K562 (cell line): ENCODE data around the gene DLAT. TPM values are rescaled to one million over a fixed set of nuclear protein-coding genes. Genes with fewer than 3 reads are reported as not detected.

Source experiments
- ARNT ChIP-seq, 2 experiments: fragments of 450-650 bp; IDR thresholded peaks; 2 replicates each; pipeline ENCODE4 v1.6.1; 2016; ENCODE audit warnings: mild to moderate bottlenecking in 1 of 2
- HLTF ChIP-seq: fragments of 450-650 bp; IDR thresholded peaks from 2 replicates; pipeline ENCODE4 v1.6.1; 2016
- SAP30 ChIP-seq: fragments of 200-600 bp; sonication (generic); IDR thresholded peaks from 2 replicates; pipeline ENCODE4 v1.6.1; 2012; ENCODE audit warnings: borderline replicate concordance, low read depth, mild to moderate bottlenecking, moderate library complexity, low read length, control low read depth, inconsistent platforms; ENCODE audit not compliant: insufficient read depth, poor library complexity, severe bottlenecking
- SMAD2 ChIP-seq: fragments of 150-350 bp; IDR thresholded peaks from 2 replicates; pipeline ENCODE4 v1.6.1; 2014; ENCODE audit warnings: low read depth, mild to moderate bottlenecking, low read length
- SP1 ChIP-seq: sonication (generic); formaldehyde crosslinking; IDR thresholded peaks from 2 replicates; pipeline ENCODE4 v1.8.1; 2022; ENCODE audit warnings: mild to moderate bottlenecking, missing genetic modification reagents
- TRIM24 ChIP-seq, 2 experiments: fragments of 450-650 bp; IDR thresholded peaks; 2 replicates each; pipeline ENCODE4 v1.6.1; 2016
- polyA plus RNA-seq, 8 experiments: library from polyadenylated mRNA; depleted of rRNA in 4 of 8; stranded (reverse) in 5 of 8; unstranded in 3 of 8; fragments of >200 nt; fragmentation: Nextera tagmentation in 2 of 8; fragmentation: Illumina TruSeq in 1 of 8; extraction: Ambion mirVana in 2 of 8; extraction: Trizol in 1 of 8; gene quantifications; 2 replicates each; pipeline versions ENCODE4 v1.2.1 to v1.2.3, GENCODE V29; 2011 to 2014; ENCODE audit warnings: inconsistent platforms in 1 of 8, missing spikeins in 1 of 8
- total RNA-seq, 7 experiments: library from RNA; depleted of rRNA in 6 of 7; stranded (reverse); fragments of >200 nt in 6 of 7; fragmentation: Illumina TruSeq in 2 of 7; extraction: Trizol in 2 of 7; gene quantifications; 2 replicates each; pipeline versions ENCODE4 v1.2.1 to v1.2.3, GENCODE V29; 2011 to 2021; ENCODE audit warnings: low replicate concordance in 1 of 7
- TF ChIP-seq, protein P1 (sequence below), 2 experiments: fragments of 450-650 bp in 1 of 2; sonication (generic) in 1 of 2; formaldehyde crosslinking in 1 of 2; IDR thresholded peaks; 2 replicates each; pipeline versions ENCODE4 v1.7.1 to v1.9.0; 2016 to 2022; ENCODE audit warnings: inconsistent platforms in 1 of 2, mild to moderate bottlenecking in 1 of 2, missing genetic modification reagents in 1 of 2
- TF ChIP-seq, protein P2 (sequence below), 2 experiments: fragments of 450-650 bp; formaldehyde crosslinking in 1 of 2; IDR thresholded peaks; 2 replicates each; pipeline versions ENCODE4 v1.4.0 to v1.6.1; 2014 to 2020; ENCODE audit warnings: mild to moderate bottlenecking in 2 of 2, borderline replicate concordance in 1 of 2, low read depth in 1 of 2

DLAT gene
- total and polyA plus RNA-seq, 9 of the 15 experiments (the other 6 are each of a cell fraction or from before 2014, with no cell fraction given), result 41.7 to 152 (median 105) TPM

DNA sequence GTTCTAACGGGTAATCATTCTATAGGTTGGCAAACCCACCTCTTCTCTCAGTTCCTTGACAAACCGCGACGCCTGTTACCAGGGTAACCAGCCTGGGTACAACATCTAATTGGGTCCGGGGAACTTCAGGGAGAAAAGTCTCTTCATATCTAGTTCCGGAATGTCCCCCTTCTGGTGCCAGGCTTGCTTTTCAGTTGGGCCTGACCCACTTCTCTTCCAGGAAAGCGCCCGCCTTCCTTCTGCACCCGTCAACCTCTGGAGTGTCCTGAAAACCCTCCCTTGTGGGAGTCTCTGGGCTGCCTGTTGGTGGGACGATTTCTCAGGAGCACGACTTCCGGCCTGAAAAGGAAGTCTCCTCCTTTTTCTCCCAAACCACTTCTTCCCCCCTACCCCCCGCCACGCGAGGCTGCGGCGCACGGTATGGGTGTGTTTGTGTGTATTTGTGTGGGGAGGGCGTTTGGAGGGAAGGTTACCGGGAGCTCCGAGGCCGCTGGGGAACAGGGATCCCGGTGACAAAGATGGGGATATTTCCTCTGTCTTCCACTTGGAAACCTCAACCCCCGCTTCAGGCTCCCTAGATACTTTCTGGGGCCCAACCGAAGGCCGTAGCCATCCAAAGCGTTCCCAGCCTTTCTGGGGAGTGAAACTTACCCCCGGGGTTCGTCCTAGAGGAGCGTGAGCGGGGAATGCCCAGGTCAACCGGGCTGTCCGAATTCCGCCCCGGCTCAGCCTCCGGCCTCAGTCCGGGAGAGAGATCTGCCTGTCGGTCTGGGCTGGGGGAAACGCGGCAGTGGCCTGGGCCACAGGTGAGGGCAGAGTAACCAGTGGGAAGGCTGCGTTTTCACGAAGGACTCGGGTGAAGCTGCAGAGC is 49.0 kb downstream of the DLAT start, which contains the start of the genes NKAPD1 and PIH1D2 (continued):
- TF ChIP-seq, protein P1, sequence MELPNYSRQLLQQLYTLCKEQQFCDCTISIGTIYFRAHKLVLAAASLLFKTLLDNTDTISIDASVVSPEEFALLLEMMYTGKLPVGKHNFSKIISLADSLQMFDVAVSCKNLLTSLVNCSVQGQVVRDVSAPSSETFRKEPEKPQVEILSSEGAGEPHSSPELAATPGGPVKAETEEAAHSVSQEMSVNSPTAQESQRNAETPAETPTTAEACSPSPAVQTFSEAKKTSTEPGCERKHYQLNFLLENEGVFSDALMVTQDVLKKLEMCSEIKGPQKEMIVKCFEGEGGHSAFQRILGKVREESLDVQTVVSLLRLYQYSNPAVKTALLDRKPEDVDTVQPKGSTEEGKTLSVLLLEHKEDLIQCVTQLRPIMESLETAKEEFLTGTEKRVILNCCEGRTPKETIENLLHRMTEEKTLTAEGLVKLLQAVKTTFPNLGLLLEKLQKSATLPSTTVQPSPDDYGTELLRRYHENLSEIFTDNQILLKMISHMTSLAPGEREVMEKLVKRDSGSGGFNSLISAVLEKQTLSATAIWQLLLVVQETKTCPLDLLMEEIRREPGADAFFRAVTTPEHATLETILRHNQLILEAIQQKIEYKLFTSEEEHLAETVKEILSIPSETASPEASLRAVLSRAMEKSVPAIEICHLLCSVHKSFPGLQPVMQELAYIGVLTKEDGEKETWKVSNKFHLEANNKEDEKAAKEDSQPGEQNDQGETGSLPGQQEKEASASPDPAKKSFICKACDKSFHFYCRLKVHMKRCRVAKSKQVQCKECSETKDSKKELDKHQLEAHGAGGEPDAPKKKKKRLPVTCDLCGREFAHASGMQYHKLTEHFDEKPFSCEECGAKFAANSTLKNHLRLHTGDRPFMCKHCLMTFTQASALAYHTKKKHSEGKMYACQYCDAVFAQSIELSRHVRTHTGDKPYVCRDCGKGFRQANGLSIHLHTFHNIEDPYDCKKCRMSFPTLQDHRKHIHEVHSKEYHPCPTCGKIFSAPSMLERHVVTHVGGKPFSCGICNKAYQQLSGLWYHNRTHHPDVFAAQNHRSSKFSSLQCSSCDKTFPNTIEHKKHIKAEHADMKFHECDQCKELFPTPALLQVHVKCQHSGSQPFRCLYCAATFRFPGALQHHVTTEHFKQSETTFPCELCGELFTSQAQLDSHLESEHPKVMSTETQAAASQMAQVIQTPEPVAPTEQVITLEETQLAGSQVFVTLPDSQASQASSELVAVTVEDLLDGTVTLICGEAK (IDR thresholded peaks at IDR 0.05), result peak; percentile 100
- TF ChIP-seq, protein P1 (CRISPR knock-in tag; IDR thresholded peaks at IDR 0.05), result no peak
- TF ChIP-seq, protein P2, sequence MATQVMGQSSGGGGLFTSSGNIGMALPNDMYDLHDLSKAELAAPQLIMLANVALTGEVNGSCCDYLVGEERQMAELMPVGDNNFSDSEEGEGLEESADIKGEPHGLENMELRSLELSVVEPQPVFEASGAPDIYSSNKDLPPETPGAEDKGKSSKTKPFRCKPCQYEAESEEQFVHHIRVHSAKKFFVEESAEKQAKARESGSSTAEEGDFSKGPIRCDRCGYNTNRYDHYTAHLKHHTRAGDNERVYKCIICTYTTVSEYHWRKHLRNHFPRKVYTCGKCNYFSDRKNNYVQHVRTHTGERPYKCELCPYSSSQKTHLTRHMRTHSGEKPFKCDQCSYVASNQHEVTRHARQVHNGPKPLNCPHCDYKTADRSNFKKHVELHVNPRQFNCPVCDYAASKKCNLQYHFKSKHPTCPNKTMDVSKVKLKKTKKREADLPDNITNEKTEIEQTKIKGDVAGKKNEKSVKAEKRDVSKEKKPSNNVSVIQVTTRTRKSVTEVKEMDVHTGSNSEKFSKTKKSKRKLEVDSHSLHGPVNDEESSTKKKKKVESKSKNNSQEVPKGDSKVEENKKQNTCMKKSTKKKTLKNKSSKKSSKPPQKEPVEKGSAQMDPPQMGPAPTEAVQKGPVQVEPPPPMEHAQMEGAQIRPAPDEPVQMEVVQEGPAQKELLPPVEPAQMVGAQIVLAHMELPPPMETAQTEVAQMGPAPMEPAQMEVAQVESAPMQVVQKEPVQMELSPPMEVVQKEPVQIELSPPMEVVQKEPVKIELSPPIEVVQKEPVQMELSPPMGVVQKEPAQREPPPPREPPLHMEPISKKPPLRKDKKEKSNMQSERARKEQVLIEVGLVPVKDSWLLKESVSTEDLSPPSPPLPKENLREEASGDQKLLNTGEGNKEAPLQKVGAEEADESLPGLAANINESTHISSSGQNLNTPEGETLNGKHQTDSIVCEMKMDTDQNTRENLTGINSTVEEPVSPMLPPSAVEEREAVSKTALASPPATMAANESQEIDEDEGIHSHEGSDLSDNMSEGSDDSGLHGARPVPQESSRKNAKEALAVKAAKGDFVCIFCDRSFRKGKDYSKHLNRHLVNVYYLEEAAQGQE (IDR thresholded peaks at IDR 0.05; ENCODE audit: borderline replicate concordance), result no peak
- TF ChIP-seq, protein P2 (CRISPR knock-in tag; IDR thresholded peaks at IDR 0.05; ENCODE audit: low read depth), result 0 out of 2 replicates have a peak, but pooled peaks have one; percentile 47
- TF ChIP-seq TRIM24 (IDR thresholded peaks at IDR 0.05), result peak; percentile 63 to 100; a peak in 3 of 4 replicates
- TF ChIP-seq ARNT (IDR thresholded peaks at IDR 0.05), result peak; percentile 90 to 96; a peak in 3 of 4 replicates
- peak; percentile 79 for TF ChIP-seq SAP30
- TF ChIP-seq HLTF, result peak; percentile 90; the same call in 1 of the 2 replicates
- TF ChIP-seq SMAD2, result no peak
- TF ChIP-seq SP1, result peak; percentile 88
